A549 (cell line): Measurements from ENCODE around the gene REELD1. TPM values are rescaled to one million over a fixed set of nuclear protein-coding genes. Genes with fewer than 3 reads are reported as not detected.

Source experiments
- ATAC-seq, 2 experiments: fragments of 200-7000 bp in 1 of 2; fragments of >200 bp in 1 of 2; cut with Nextera tagmentation in 1 of 2; cut with Tn5 transposase in 1 of 2; 3 replicates each; pipeline versions ENCODE4 v1.8.0 to v1.9.1; 2018 to 2020; ENCODE audit warnings: mild to moderate bottlenecking in 1 of 2, moderate library complexity in 1 of 2
- CTCF ChIA-PET: fragments of 300-600 bp; sonication (Branson Sonifier 250); formaldehyde crosslinking; extraction: SDS; loops from one replicate; lab custom pipeline; 2021; ENCODE audit warnings: antibody characterized with exemption, inconsistent platforms; lab: Yijun Ruan, JAX
- POLR2A ChIA-PET: fragments of 350-600 bp; formaldehyde crosslinking; extraction: SDS; loops from one replicate; lab custom pipeline; 2021; ENCODE audit warnings: antibody characterized with exemption, inconsistent platforms; lab: Yijun Ruan, JAX
- DNase-seq, 2 experiments: peaks; one replicate each; pipeline versions ENCODE4 v3.0.0 to v3.0.0-alpha.2; 2011 to 2016; ENCODE audit warnings: low read depth in 1 of 2, low spot score in 1 of 2
- FAIRE-seq: peaks from 2 replicates; lab custom pipeline; 2011; peaks lifted over from hg19 to GRCh38; lab: Jason Lieb, UNC
- H3K27ac ChIP-seq, 2 experiments: fragments of >200 bp; sonication (Bioruptor Twin); formaldehyde crosslinking; 3 replicates each; pipeline ENCODE4 v1.5.1; 2016 to 2017
- H3K4me1 ChIP-seq: fragments of >200 bp; sonication (Bioruptor Twin); formaldehyde crosslinking; 3 replicates; pipeline ENCODE4 v1.6.1; 2016
- H3K4me2 ChIP-seq: fragments of >200 bp; sonication (Bioruptor Twin); formaldehyde crosslinking; 3 replicates; pipeline ENCODE4 v1.6.1; 2016
- H3K4me3 ChIP-seq: fragments of >200 bp; sonication (Bioruptor Twin); formaldehyde crosslinking; 3 replicates; pipeline ENCODE4 v1.5.1; 2016
- H3K9me3 ChIP-seq: fragments of >200 bp; sonication (Bioruptor Twin); formaldehyde crosslinking; 3 replicates; pipeline ENCODE4 v1.6.1; 2016
- ATOH8 ChIP-seq: fragments of 250-450 bp; sonication (Bioruptor Pico); IDR thresholded peaks from 2 replicates; pipeline ENCODE4 v1.5.0; 2020; ENCODE audit warnings: low read depth, mild to moderate bottlenecking, moderate library complexity
- BHLHE40 ChIP-seq: IDR thresholded peaks from 2 replicates; pipeline ENCODE4 v1.6.1; 2012; ENCODE audit warnings: low read depth, low read length, inconsistent platforms
- CBX2 ChIP-seq: fragments of 200-600 bp; sonication (generic); IDR thresholded peaks from 2 replicates; pipeline ENCODE4 v1.6.1; 2016; ENCODE audit warnings: low read depth, mild to moderate bottlenecking, borderline replicate concordance
- CHD4 ChIP-seq: fragments of 200-600 bp; sonication (generic); IDR thresholded peaks from 2 replicates; pipeline ENCODE4 v1.6.1; 2016; ENCODE audit warnings: antibody characterized with exemption, mild to moderate bottlenecking, borderline replicate concordance
- E2F6 ChIP-seq: IDR thresholded peaks from 2 replicates; pipeline ENCODE4 v1.6.1; 2012; ENCODE audit warnings: low read depth, borderline replicate concordance
- EHMT2 ChIP-seq: fragments of 200-600 bp; sonication (generic); IDR thresholded peaks from 2 replicates; pipeline ENCODE4 v1.6.1; 2016; ENCODE audit warnings: antibody characterized with exemption, low read depth, mild to moderate bottlenecking, moderate library complexity
- ELK1 ChIP-seq: fragments of 150-350 bp; IDR thresholded peaks from 2 replicates; pipeline ENCODE4 v1.6.1; 2014; ENCODE audit warnings: low read depth, mild to moderate bottlenecking, low read length
- HDAC2 ChIP-seq: fragments of 200-600 bp; sonication (generic); IDR thresholded peaks from 2 replicates; pipeline ENCODE4 v1.6.1; 2016
- HMGXB4 ChIP-seq: fragments of 250-450 bp; sonication (Bioruptor Pico); IDR thresholded peaks from 2 replicates; pipeline ENCODE4 v1.5.0; 2021; ENCODE audit warnings: mild to moderate bottlenecking, moderate library complexity, borderline replicate concordance
- HOXA7 ChIP-seq: fragments of 250-450 bp; sonication (Bioruptor Pico); IDR thresholded peaks from 2 replicates; pipeline ENCODE4 v1.5.0; 2020; ENCODE audit warnings: mild to moderate bottlenecking, moderate library complexity
- MAFK ChIP-seq: fragments of 450-650 bp; IDR thresholded peaks from 2 replicates; pipeline ENCODE4 v1.6.1; 2014; ENCODE audit not compliant: partially characterized antibody
- MAZ ChIP-seq: fragments of 150-350 bp; IDR thresholded peaks from 2 replicates; pipeline ENCODE4 v1.6.1; 2014; ENCODE audit warnings: antibody characterized with exemption, low read depth, low read length, borderline replicate concordance
- MYC ChIP-seq: IDR thresholded peaks from 2 replicates; pipeline ENCODE4 v1.6.1; 2012; ENCODE audit warnings: mild to moderate bottlenecking, inconsistent platforms, low read length, improper control_type of control experiment, borderline replicate concordance
- NPAS2 ChIP-seq: fragments of 250-450 bp; sonication (Bioruptor Pico); IDR thresholded peaks from 2 replicates; pipeline ENCODE4 v1.8.0; 2022; ENCODE audit warnings: mild to moderate bottlenecking, moderate library complexity, borderline replicate concordance
- PHF8 ChIP-seq: fragments of 200-600 bp; sonication (generic); IDR thresholded peaks from 2 replicates; pipeline ENCODE4 v1.6.1; 2016; ENCODE audit warnings: low read depth, mild to moderate bottlenecking, antibody characterized with exemption, moderate library complexity, borderline replicate concordance
- RAD21 ChIP-seq, 2 experiments: fragments of >200 bp in 1 of 2; sonication (Bioruptor Twin) in 1 of 2; formaldehyde crosslinking in 1 of 2; IDR thresholded peaks in 1 of 2; conservative IDR thresholded peaks in 1 of 2; 2 replicates in 1 of 2; 3 replicates in 1 of 2; pipeline ENCODE4 v1.6.1; 2012 to 2018; ENCODE audit warnings: inconsistent platforms in 1 of 2
- SMC3 ChIP-seq: fragments of >200 bp; sonication (Bioruptor Twin); formaldehyde crosslinking; IDR thresholded peaks from 3 replicates; pipeline ENCODE4 v1.6.1; 2018; ENCODE audit warnings: inconsistent platforms
- TP53 ChIP-seq: fragments of 250-450 bp; sonication (Bioruptor Pico); IDR thresholded peaks from 2 replicates; pipeline ENCODE4 v1.5.0; 2021; ENCODE audit warnings: mild to moderate bottlenecking, moderate library complexity
- USF2 ChIP-seq: fragments of 450-650 bp; IDR thresholded peaks from 2 replicates; pipeline ENCODE4 v1.6.1; 2014; ENCODE audit warnings: antibody characterized with exemption
- ZC3H11A ChIP-seq: fragments of 450-650 bp; IDR thresholded peaks from 2 replicates; pipeline ENCODE4 v1.6.1; 2014; ENCODE audit warnings: antibody characterized with exemption, mild to moderate bottlenecking
- ZFP36 ChIP-seq: fragments of 450-650 bp; IDR thresholded peaks from 2 replicates; pipeline ENCODE4 v1.6.1; 2014; ENCODE audit warnings: borderline replicate concordance; ENCODE audit not compliant: partially characterized antibody
- ZNF302 ChIP-seq: fragments of 250-450 bp; sonication (Bioruptor Pico); IDR thresholded peaks from 2 replicates; pipeline ENCODE4 v1.9.0; 2021; ENCODE audit warnings: inconsistent platforms, mild to moderate bottlenecking, moderate library complexity
- WGBS: methylation state at CpG from one replicate; pipeline ENCODE4 v1.1.6; 2017; ENCODE audit errors: missing lambda C conversion rate; 5-methylcytosine and 5-hydroxymethylcytosine counted together
- polyA plus RNA-seq, 4 experiments: library from polyadenylated mRNA; depleted of rRNA in 3 of 4; stranded (reverse); fragments of >200 nt; fragmentation: RNase III in 1 of 4; extraction: RNeasy Plus Mini Kit Qiagen cat#74134 plus additional on column Dnase treatment in 1 of 4; gene quantifications; 2 replicates in 3 of 4; 3 replicates in 1 of 4; pipeline ENCODE4 v1.2.3, GENCODE V29; 2011 to 2017

Gene REELD1
- polyA plus RNA-seq, 2 of the 4 experiments (the other 2 are of a cell fraction): 0.04 TPM; not detected in 1

- POLR2A ChIA-PET: no interaction called here
- no peak for ATAC-seq
- H3K4me3 ChIP-seq: no peak overlapping the region
- H3K4me2 ChIP-seq: no peak overlapping the region
- peaks cover 42% of the 10 kb centered on the region for H3K4me1 ChIP-seq
- 93% methylated on average over 1 of the region's 1 CpG for WGBS
- TF ChIP-seq TP53 (CRISPR knock-in tag) (no peak), MYC (no peak), HMGXB4 (no peak), USF2 (no peak), PHF8 (no peak), MAZ (no peak), MAFK (peak; percentile 86)
- TF ChIP-seq, all 56 proteins: peak for 1
- no peak for FAIRE-seq
- CTCF ChIA-PET: no interaction called here
- H3K27ac ChIP-seq: peak overlapping the region in 1 of 2 experiments; percentile 50; a peak in 2 of 6 replicates
- no peak for DNase-seq
- no peaks in the 10 kb centered on the region for H3K9me3 ChIP-seq
These were observed 43.2 kb downstream of the REELD1 start for GRCh38 chr4:146257511-146257910.

- Histone ChIP-seq H3K4me3 (no peak overlapping the region), H3K4me1 (peaks cover 12% of the 10 kb centered on the region), H3K9me3 (no peaks in the 10 kb centered on the region), H3K27ac (no peak overlapping the region), H3K4me2 (no peak overlapping the region)
- ATAC-seq (no peak), FAIRE-seq (no peak), DNase-seq (no peak)
- ChIA-PET CTCF (no interaction called here), POLR2A (no interaction called here)
- TF ChIP-seq HDAC2: no peak
- TF ChIP-seq NPAS2 (CRISPR knock-in tag): no peak
- TF ChIP-seq CBX2: no peak
- no peak for TF ChIP-seq ELK1
- TF ChIP-seq BHLHE40: no peak
- TF ChIP-seq ZNF302 (CRISPR knock-in tag): no peak
- no peak for TF ChIP-seq ATOH8 (CRISPR knock-in tag)
- TF ChIP-seq MAFK: no peak
- no peak for TF ChIP-seq ZFP36
- no peak for TF ChIP-seq RAD21 (conservative IDR thresholded peaks at IDR 0.05 in 1 of 2, IDR thresholded peaks at IDR 0.05 in 1 of 2)
- 100% methylated on average over 4 of the region's 4 CpGs for WGBS
These were observed 46.2 kb downstream of the REELD1 start for GRCh38 chr4:146260521-146260920.

GRCh38 chr4:146261041-146261440 lies 46.7 kb downstream of the REELD1 start:
- no peak for DNase-seq
- WGBS: 91% methylated on average over 2 of the region's 2 CpGs
- H3K4me3 ChIP-seq: no peak overlapping the region
- TF ChIP-seq CHD4: no peak
- TF ChIP-seq E2F6: no peak
- no peak for TF ChIP-seq SMC3
- no peak for TF ChIP-seq HDAC2
- TF ChIP-seq HMGXB4: no peak
- TF ChIP-seq EHMT2: no peak
- TF ChIP-seq MYC: no peak
- TF ChIP-seq ZC3H11A: no peak
- no peak for TF ChIP-seq HOXA7 (CRISPR knock-in tag)
- TF ChIP-seq MAZ: no peak
- no peak for TF ChIP-seq PHF8

More at GRCh38 chr4:146261041-146261440, 46.7 kb downstream of the REELD1 start:
- Histone ChIP-seq H3K4me2 (no peak overlapping the region), H3K4me1 (peaks cover 7% of the 10 kb centered on the region), H3K9me3 (no peaks in the 10 kb centered on the region), H3K27ac (no peak overlapping the region)
- POLR2A ChIA-PET: no interaction called here
- FAIRE-seq (no peak), ATAC-seq (no peak)
- CTCF ChIA-PET: no interaction called here
